Activated naive CD8-positive, alpha-beta T cell treated with anti-CD3 and anti-CD28 coated beads for 36 hours (primary cell): ENCODE measurements around the gene ME3. TPM values are rescaled to one million over a fixed set of nuclear protein-coding genes. Genes with fewer than 3 reads are reported as not detected.
"Not testable (repeated sequence)": the region's sequence is repeated elsewhere in the genome, so short reads cannot be mapped to it uniquely, and the experiment has no call there.

ENCODE experiments used
- DNase-seq: peaks from one replicate; pipeline ENCODE4 v3.0.0; 2021
- H3K27ac Mint-ChIP-seq: one replicate; pipeline ENCODE4 v1.8.0; 2022; ENCODE audit warnings: mild to moderate bottlenecking, moderate library complexity, mixed read lengths
- H3K27me3 Mint-ChIP-seq: one replicate; pipeline ENCODE4 v1.8.0; 2022; ENCODE audit warnings: mild to moderate bottlenecking, mixed read lengths
- H3K36me3 Mint-ChIP-seq: one replicate; pipeline ENCODE4 v1.8.0; 2021; ENCODE audit warnings: mild to moderate bottlenecking, mixed read lengths
- H3K4me1 Mint-ChIP-seq: one replicate; pipeline ENCODE4 v1.8.0; 2021; ENCODE audit warnings: mixed read lengths
- H3K4me3 Mint-ChIP-seq: one replicate; pipeline ENCODE4 v1.8.0; 2022; ENCODE audit warnings: mild to moderate bottlenecking, moderate library complexity, mixed read lengths
- H3K9me3 Mint-ChIP-seq: one replicate; pipeline ENCODE4 v1.8.0; 2022; ENCODE audit warnings: mixed read lengths
- total RNA-seq, 2 experiments: library from RNA; stranded (reverse); gene quantifications; one replicate each; pipeline ENCODE4 v1.2.3, GENCODE V29; 2021

ME3 gene
- total RNA-seq, 2 experiments from 2014 or later, result 3.8 to 4.8 TPM

- Mint-ChIP-seq H3K27me3 (peaks cover 11% of the 10 kb centered on the region), H3K4me1 (peaks cover 3% of the 10 kb centered on the region), H3K27ac (no peak overlapping the region), H3K9me3 (no peaks in the 10 kb centered on the region), H3K36me3 (no peaks in the 10 kb centered on the region), H3K4me3 (no peak overlapping the region)
- no peak for DNase-seq
These were observed 44.5 kb downstream of the ME3 start for GRCh38 chr11:86627776-86628455.

- H3K9me3 Mint-ChIP-seq, result no peaks in the 10 kb centered on the region
- peaks cover 6% of the 10 kb centered on the region for H3K27me3 Mint-ChIP-seq
- no peaks in the 10 kb centered on the region for H3K4me1 Mint-ChIP-seq
- no peak overlapping the region for H3K4me3 Mint-ChIP-seq
- no peak for DNase-seq
- no peak overlapping the region for H3K27ac Mint-ChIP-seq
- H3K36me3 Mint-ChIP-seq, result no peaks in the 10 kb centered on the region
These were observed 46.4 kb downstream of the ME3 start for GRCh38 chr11:86625981-86626380.

DNA sequence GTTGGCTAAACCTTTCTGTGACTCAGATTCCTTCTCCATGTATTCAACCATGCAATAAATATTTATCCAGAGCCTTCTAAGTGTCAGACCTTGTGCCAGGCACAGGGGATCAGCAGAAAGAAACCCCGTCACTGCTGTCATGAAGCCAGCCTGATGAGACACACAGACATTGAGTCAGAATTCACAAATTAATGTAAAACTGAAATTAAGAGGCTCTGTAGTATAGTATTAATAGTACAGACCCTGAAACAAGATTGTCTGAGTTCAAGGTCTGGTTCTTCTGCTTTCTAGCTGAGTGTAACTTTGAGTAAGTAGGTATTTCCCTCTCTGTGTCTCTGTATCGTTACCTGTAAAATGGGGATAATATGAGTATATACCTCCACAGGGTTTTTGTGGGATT lies 46.9 kb downstream of the ME3 start:
- H3K9me3 Mint-ChIP-seq, result no peaks in the 10 kb centered on the region
- no peak overlapping the region for H3K4me3 Mint-ChIP-seq
- H3K27ac Mint-ChIP-seq, result no peak overlapping the region
- no peaks in the 10 kb centered on the region for H3K4me1 Mint-ChIP-seq
- no peak for DNase-seq
- H3K27me3 Mint-ChIP-seq, result peaks cover 6% of the 10 kb centered on the region
- no peaks in the 10 kb centered on the region for H3K36me3 Mint-ChIP-seq

GRCh38 chr11:86624366-86624765 lies 48.0 kb downstream of the ME3 start:
- DNase-seq, result no peak
- peaks cover 6% of the 10 kb centered on the region for H3K27me3 Mint-ChIP-seq
- peaks cover 2% of the 10 kb centered on the region for H3K9me3 Mint-ChIP-seq

DNA sequence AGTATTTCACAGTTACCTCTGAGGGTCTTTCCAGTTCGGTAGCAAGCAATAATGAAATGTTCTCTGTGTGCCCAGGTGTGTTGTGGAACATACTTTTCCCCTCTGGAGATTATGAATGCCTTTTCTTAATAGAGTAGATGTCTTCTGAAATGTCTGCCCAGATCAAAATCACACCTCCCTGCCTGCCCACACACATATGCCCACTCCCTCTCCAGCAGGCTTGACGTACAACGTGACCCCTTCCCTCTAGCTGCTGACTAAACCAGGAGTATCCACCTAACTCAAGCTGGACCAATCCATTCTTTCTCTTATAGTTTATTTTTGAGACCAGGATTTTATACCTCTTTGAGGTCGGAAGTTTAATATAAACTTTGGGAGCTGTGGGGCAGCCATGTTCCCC lies 48.7 kb downstream of the ME3 start:
- H3K9me3 Mint-ChIP-seq, result peaks cover 6% of the 10 kb centered on the region
- DNase-seq, result no peak
- no peak overlapping the region for H3K27ac Mint-ChIP-seq
- H3K27me3 Mint-ChIP-seq, result peaks cover 6% of the 10 kb centered on the region
- peaks cover 2% of the 10 kb centered on the region for H3K4me1 Mint-ChIP-seq
- no peak overlapping the region for H3K4me3 Mint-ChIP-seq
- peaks cover 3% of the 10 kb centered on the region for H3K36me3 Mint-ChIP-seq

More at GRCh38 chr11:86624366-86624765, 48.0 kb downstream of the ME3 start:
- Mint-ChIP-seq H3K4me3 (no peak overlapping the region), H3K36me3 (no peaks in the 10 kb centered on the region), H3K4me1 (peaks cover 2% of the 10 kb centered on the region), H3K27ac (no peak overlapping the region)

GRCh38 chr11:86623041-86623621 lies 49.3 kb downstream of the ME3 start:
- no peak overlapping the region for H3K27ac Mint-ChIP-seq
- H3K9me3 Mint-ChIP-seq, result peaks cover 6% of the 10 kb centered on the region
- DNase-seq, result no peak

GRCh38 chr11:86621854-86622253 lies 50.6 kb downstream of the ME3 start:
- Mint-ChIP-seq H3K36me3 (peaks cover 3% of the 10 kb centered on the region), H3K4me1 (peaks cover 2% of the 10 kb centered on the region), H3K27ac (no peak overlapping the region), H3K27me3 (peaks cover 6% of the 10 kb centered on the region), H3K4me3 (no peak overlapping the region), H3K9me3 (peaks cover 6% of the 10 kb centered on the region)
- DNase-seq, result no peak

More at GRCh38 chr11:86623041-86623621, 49.3 kb downstream of the ME3 start:
- Mint-ChIP-seq H3K4me3 (no peak overlapping the region), H3K27me3 (peaks cover 6% of the 10 kb centered on the region), H3K4me1 (peaks cover 2% of the 10 kb centered on the region), H3K36me3 (peaks cover 3% of the 10 kb centered on the region)

GRCh38 chr11:86620891-86621521 lies 51.4 kb downstream of the ME3 start:
- Mint-ChIP-seq H3K9me3 (peaks cover 8% of the 10 kb centered on the region), H3K36me3 (peaks cover 3% of the 10 kb centered on the region), H3K4me3 (no peak overlapping the region), H3K27ac (no peak overlapping the region), H3K27me3 (no peaks in the 10 kb centered on the region), H3K4me1 (peaks cover 2% of the 10 kb centered on the region)
- DNase-seq, result no peak

DNA sequence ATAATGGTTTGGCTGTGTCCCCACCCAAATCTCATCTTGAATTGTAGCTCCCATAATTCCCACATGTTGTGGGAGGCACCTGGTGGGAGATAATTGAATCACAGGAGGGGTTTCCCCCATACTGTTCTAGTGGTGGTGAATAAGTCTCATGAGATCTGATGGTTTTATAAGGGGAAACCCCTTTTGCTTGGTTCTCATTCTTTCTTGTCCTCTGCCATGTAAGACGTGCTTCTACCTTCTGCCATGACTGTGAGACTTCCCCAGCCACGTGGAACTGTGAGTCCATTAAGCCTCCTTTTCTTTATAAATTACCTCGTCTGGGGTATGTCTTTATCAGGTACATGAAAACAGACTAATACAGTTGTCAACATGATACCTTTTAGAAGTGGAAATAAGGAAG lies 53.0 kb downstream of the ME3 start:
- H3K4me3 Mint-ChIP-seq, H3K27me3 Mint-ChIP-seq, H3K36me3 Mint-ChIP-seq, DNase-seq, H3K4me1 Mint-ChIP-seq, H3K27ac Mint-ChIP-seq: not testable (repeated sequence)
- H3K9me3 Mint-ChIP-seq, result peaks cover 16% of the 10 kb centered on the region

DNA sequence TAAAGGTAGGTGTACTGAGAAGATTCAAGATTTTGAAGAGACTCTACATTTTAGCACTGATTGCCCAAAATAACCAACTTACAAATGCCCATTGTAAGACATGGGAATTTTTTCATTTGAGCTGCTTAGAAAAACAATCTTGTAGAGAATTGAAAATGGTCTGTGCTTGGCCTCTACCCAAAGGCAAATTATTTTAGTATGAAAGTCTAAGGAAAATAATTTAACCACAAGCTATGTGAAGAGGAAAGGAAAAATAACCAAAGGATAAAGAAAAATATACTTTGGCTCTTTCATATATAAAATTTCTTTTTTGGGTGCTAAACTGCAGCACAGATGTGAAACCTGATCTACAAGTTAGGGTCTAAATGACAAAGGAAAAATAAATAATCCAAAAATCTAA lies 54.9 kb downstream of the ME3 start:
- no peak for DNase-seq
- Mint-ChIP-seq H3K27ac (no peak overlapping the region), H3K4me1 (peaks cover 2% of the 10 kb centered on the region), H3K36me3 (peaks cover 6% of the 10 kb centered on the region), H3K4me3 (no peak overlapping the region), H3K9me3 (peaks cover 16% of the 10 kb centered on the region), H3K27me3 (peaks cover 11% of the 10 kb centered on the region)

GRCh38 chr11:86615487-86615886 lies 56.9 kb downstream of the ME3 start:
- Mint-ChIP-seq H3K4me1 (peaks cover 2% of the 10 kb centered on the region), H3K27me3 (peaks cover 11% of the 10 kb centered on the region), H3K9me3 (peaks cover 16% of the 10 kb centered on the region), H3K36me3 (peaks cover 6% of the 10 kb centered on the region), H3K27ac (no peak overlapping the region), H3K4me3 (no peak overlapping the region)
- DNase-seq, result no peak

DNA sequence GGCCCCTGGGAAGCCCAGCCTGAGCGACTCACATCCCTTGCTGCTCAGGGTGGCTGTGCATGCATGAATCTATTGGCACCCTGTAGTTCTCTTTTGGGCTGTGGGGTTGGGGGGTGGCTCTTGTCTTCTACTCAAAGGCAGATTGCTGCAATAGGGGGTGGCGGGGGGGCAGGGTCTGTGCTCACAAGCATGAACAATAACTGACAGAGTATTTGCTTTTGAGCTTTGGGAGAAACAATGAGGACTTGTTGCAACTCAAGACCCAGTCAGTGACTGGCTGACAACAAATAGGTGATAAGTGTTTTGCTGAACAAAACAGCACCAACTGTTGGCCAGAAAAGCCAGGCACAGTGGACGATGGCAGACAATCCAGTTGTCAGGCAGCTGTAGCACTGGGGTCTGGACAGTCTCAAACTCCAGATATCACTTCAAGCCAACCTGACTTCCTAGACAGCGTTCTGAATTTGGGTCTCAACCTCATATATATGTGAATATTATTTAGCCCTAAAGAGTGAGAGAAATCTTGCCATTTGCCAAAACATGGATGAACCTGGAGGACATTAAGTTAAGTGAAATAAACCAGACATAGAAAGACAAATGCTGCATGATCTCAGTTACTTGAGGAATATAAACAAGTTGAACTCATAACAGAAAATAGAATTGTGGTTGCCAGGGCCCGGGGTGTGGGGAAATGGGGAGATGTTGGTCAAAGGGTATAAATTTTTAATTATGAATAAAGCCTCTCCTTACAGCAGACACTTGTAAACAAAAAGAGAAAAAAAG lies 61.7 kb downstream of the ME3 start:
- Mint-ChIP-seq H3K27ac (no peak overlapping the region), H3K36me3 (peaks cover 4% of the 10 kb centered on the region), H3K9me3 (peaks cover 8% of the 10 kb centered on the region), H3K4me3 (no peak overlapping the region), H3K4me1 (peaks cover 5% of the 10 kb centered on the region), H3K27me3 (peaks cover 17% of the 10 kb centered on the region)
- no peak for DNase-seq

- DNase-seq, result peak; percentile 22
- H3K27me3 Mint-ChIP-seq, result peaks cover 13% of the 10 kb centered on the region
- H3K4me1 Mint-ChIP-seq, result peaks cover 5% of the 10 kb centered on the region
- H3K9me3 Mint-ChIP-seq, result no peaks in the 10 kb centered on the region
- H3K4me3 Mint-ChIP-seq, result no peak overlapping the region
- H3K36me3 Mint-ChIP-seq, result no peaks in the 10 kb centered on the region
- H3K27ac Mint-ChIP-seq, result no peak overlapping the region
These were observed 64.1 kb downstream of the ME3 start for GRCh38 chr11:86608251-86608799.

- Mint-ChIP-seq H3K36me3 (no peaks in the 10 kb centered on the region), H3K4me3 (no peak overlapping the region), H3K9me3 (no peaks in the 10 kb centered on the region), H3K4me1 (peaks cover 5% of the 10 kb centered on the region), H3K27ac (no peak overlapping the region), H3K27me3 (peaks cover 6% of the 10 kb centered on the region)
- DNase-seq, result no peak
These were observed 65.5 kb downstream of the ME3 start for GRCh38 chr11:86606836-86607481.
